Stimulated activated CD4-positive, alpha-beta T cell treated with anti-CD3 and anti-CD28 coated beads, TNF-alpha, amount 100 ng/mL, for 48 hours (primary cell): ENCODE results near the gene APBB2.
"Not testable (repeated sequence)": the region's sequence is repeated elsewhere in the genome, so short reads cannot be mapped to it uniquely, and the experiment has no call there.

Experiments
- DNase-seq, 3 donors: peaks; one replicate each; pipeline ENCODE4 v3.0.0-alpha.2; 2020; ENCODE audit warnings: low read depth in 3 of 3

APBB2 gene

GRCh38 chr4:40826821-40827220, 387.5 kb downstream of the APBB2 start:
- DNase-seq, result no peak

GRCh38 chr4:40825014-40825838, 389.1 kb downstream of the APBB2 start:
- no peak for DNase-seq

GRCh38 chr4:40822420-40823166, 391.7 kb downstream of the APBB2 start:
- no peak for DNase-seq

GRCh38 chr4:40820101-40820500, 394.2 kb downstream of the APBB2 start:
- no peak for DNase-seq

GRCh38 chr4:40817157-40817556, 397.2 kb downstream of the APBB2 start:
- not testable (repeated sequence) for DNase-seq

GRCh38 chr4:40812856-40813255, 401.5 kb downstream of the APBB2 start:
- DNase-seq, result no peak

GRCh38 chr4:40812386-40812785, 402.0 kb downstream of the APBB2 start:
- DNase-seq, result no peak

GRCh38 chr4:40811956-40812355, 402.4 kb downstream of the APBB2 start:
- DNase-seq, result no peak

- DNase-seq, result no peak
Measured at GRCh38 chr4:40808926-40809457, 405.4 kb downstream of the APBB2 start.

- no peak for DNase-seq
Measured at GRCh38 chr4:40804598-40804997, 409.7 kb downstream of the APBB2 start.

GRCh38 chr4:40800064-40800463, 414.3 kb downstream of the APBB2 start:
- DNase-seq, result no peak

GRCh38 chr4:40789771-40790170, 424.6 kb downstream of the APBB2 start:
- no peak for DNase-seq

GRCh38 chr4:40789031-40789430, 425.3 kb downstream of the APBB2 start:
- no peak for DNase-seq

GRCh38 chr4:40788331-40788730, 426.0 kb downstream of the APBB2 start:
- no peak for DNase-seq

GRCh38 chr4:40785727-40786126, 428.6 kb downstream of the APBB2 start:
- no peak for DNase-seq

GRCh38 chr4:40782876-40783275, 431.5 kb downstream of the APBB2 start:
- no peak for DNase-seq

- DNase-seq, result no peak
Measured at GRCh38 chr4:40778090-40778489, 436.3 kb downstream of the APBB2 start.

- DNase-seq, result no peak
Measured at GRCh38 chr4:40769266-40769665, 445.1 kb downstream of the APBB2 start.

- peak; percentile 14 to 34 (median 18) for DNase-seq
Measured at GRCh38 chr4:40763228-40763716, 451.1 kb downstream of the APBB2 start.
